HUDEP-2 (cell line): ENCODE measurements around the gene TEK.
A peak's percentile ranks its signal among the peaks of the same experiment; 100 is the strongest.
"Not testable (repeated sequence)": the region's sequence is repeated elsewhere in the genome, so short reads cannot be mapped to it uniquely, and the experiment has no call there.

Source experiments
- DNase-seq, 76 experiments: peaks; one replicate each; lab custom pipeline; 2025; ENCODE audit not compliant: unreplicated experiment in 76 of 76; lab: John Stamatoyannopoulos, UW

TEK gene

DNA sequence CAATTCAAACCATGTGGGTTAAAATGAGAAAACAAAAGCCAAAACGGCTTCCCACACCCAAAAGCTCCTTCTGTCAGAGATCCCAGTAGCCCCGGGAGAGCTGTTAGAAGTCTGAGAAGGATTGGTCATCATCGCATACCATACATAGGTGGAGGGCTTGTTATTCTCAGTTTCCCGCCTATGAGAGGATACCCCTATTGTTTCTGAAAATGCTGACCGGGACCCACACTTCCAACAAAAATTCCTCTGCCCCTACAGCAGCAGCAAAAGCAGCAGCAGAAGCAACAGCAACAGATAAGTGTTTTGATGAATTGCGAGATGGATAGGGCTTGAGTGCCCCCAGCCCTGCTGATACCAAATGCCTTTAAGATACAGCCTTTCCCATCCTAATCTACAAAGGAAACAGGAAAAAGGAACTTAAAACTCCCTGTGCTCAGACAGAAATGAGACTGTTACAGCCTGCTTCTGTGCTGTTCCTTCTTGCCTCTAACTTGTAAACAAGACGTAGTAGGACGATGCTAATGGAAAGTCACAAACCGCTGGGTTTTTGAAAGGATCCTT is at the start of gene TEK:
TEK (plus strand) TSS at position 245 of the 561 bp plus-strand sequence. CDS start 366 bp downstream, outside the sequence.
- DNase-seq: no peak

DNA sequence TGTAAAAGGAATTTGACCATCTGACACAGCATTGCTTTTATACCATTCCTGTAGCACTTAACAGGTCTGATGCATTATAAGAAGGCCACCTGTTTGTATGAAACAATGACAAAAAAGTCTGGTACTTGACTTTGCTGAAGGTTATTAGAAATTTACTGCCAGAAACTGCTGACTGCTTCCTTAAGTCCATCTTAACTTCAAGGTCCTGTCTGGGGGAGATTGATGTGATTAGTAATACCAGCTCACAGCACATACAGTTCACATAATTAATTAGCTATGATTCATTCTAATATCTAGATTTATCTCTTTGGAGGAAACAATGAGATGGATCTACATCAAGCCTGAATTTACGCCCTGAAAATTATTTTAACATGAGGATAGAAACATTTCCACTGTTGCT is 49.6 kb upstream of the TEK start:
- no peak for DNase-seq

- peak in 4 of 76 experiments; percentile 1 to 6 (median 4) for DNase-seq
Measured at GRCh38 chr9:27059907-27060306, 49.1 kb upstream of the TEK start.

GRCh38 chr9:27065288-27065687 is 43.7 kb upstream of the TEK start:
- no peak for DNase-seq

GRCh38 chr9:27073841-27074728 is 34.9 kb upstream of the TEK start:
- no peak for DNase-seq

- no peak for DNase-seq
Measured at GRCh38 chr9:27078685-27079084, 30.3 kb upstream of the TEK start.

- no peak for DNase-seq
Measured at GRCh38 chr9:27085456-27085855, 23.6 kb upstream of the TEK start.

DNA sequence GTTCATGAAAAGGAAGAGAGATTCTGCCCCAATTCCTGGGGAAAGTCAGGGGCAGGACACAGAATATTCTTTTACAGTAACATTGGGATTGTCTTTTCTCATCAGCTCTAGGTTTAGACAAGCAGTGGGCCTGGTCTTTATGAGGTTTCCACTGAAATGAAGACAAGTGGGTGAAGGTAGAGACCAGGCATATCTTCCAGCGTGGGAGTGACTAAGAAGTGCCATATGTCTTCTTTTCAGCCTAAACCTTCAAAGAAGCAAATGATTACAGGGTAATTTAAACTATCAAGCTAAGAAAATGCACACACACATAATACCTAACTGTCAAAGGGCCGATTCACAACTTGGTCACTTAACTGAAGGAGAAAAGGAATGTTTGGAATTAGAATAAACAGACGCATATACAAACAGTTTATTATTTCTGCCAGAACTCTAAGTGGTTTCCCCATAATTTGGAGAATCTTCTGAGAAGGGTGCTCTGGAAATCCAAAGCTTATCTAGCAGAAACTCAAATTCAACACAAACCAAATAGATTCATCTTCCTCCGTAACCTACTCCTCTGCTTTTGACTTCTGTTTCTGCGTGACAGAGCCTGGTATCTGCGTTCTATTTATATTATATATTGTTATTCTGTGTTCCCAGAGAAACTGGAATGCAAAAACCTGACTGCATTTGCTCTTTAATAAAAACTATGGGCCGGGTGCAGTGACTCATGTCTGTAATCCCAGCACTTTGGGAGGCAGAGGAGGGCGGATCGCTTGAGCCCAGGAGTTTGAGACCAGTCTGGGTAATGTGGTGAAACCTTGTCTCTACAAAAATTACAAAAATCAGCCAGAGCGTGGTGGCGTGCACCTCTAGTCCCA is 22.0 kb upstream of the TEK start:
- no peak for DNase-seq

DNA sequence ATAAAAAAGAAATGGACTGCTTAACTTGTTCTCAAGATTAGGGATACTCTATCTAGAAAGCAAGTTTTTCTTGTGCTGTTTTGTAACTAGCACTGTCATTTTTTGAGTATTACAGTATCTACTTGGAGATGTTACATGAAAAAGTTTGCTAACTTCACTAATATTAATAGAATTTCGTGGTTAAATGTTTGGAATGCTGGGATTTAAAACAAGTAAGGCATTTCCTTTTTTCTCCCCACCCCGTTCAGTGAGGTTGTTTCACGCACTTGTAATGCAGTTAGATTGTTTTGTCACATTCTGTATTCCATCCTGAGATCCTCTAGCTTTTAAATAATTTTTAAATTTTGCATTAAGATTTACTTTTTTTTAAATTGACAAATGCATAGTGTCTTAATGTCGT is 20.0 kb upstream of the TEK start:
- no peak for DNase-seq

- DNase-seq: no peak
Measured at GRCh38 chr9:27089706-27090105, 19.3 kb upstream of the TEK start.

DNA sequence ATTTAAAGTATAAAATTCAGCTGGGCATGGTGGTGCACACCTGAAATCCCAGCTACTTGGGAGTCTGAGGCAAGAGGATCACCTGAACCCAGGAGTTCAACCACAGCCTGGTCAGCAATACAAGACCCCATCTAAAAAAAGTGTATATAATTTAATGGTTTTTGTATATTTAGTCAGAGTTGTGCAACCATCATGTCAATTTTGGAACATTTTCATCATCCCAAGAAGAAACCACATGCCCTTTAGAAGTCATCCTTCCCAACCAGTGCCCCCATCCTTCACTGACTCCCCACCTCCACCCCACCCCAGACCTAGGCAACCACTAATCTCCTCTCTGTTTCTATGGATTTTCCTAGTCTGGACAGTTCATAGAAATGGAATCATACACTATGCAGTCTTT is 18.8 kb upstream of the TEK start:
- DNase-seq: no peak

GRCh38 chr9:27090711-27091110 is 18.3 kb upstream of the TEK start:
- DNase-seq: no peak

- DNase-seq: not testable (repeated sequence)
Measured at GRCh38 chr9:27092496-27092895, 16.5 kb upstream of the TEK start.

- DNase-seq: not testable (repeated sequence)
Measured at GRCh38 chr9:27093384-27094067, 15.5 kb upstream of the TEK start.

DNA sequence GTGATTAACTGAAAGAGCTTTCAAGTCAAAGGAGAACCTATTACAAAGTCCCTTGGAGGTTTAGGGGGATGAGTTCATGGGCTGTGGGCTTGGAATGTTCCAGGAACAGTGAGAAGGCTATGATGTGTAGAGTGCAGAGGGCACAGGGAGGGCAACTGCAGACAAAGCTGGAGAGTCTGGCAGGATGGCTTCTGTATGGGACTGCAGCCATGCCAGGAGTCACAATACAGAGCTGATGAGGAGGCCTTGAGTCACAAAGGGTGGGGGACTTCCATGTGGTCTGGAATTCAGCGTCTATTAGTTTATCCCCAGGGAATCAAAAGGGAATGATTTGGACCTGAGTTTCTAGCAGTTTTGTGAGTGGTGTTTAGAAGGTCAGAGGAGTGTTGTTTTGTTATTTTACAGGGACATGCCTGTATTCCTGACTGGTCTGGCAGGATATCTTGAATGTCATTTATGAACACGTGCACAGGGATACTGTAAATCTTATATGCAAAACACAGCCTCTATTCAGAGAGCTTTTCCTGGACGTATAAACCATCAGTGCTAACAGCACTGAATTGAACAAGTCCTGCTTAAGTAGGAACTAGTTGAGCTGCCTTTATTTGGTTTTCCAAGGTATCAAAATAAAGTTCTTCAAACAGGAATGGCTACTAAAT is 14.3 kb upstream of the TEK start:
- no peak for DNase-seq

DNA sequence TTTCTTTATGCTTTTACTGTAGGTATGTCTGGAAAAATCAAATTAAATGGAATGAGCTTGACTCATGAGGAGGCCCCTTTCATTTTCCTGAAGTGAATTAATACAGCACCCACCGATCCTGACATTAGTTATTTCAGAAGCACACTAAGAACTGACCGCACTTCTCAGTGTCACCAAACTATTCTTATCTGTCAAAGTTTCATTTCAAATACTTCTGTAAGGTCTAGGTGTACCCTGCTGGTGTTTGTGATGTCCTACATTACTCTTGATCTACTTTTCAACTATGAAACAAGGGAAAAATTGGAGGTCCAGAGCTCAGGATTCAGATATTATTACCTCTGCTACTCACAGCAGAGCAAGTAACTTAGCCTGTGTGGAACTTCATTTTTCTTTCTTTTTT is 1.8 kb upstream of the TEK start:
- DNase-seq: no peak

GRCh38 chr9:27109621-27110020 is 596 bp downstream of the TEK start:
- no peak for DNase-seq

- no peak for DNase-seq
Measured at GRCh38 chr9:27110181-27110580, 1.2 kb downstream of the TEK start.

GRCh38 chr9:27112235-27112634 is 3.2 kb downstream of the TEK start:
- DNase-seq: no peak

GRCh38 chr9:27117489-27118135 is 8.6 kb downstream of the TEK start:
- no peak for DNase-seq
